Gastroesophageal sphincter (tissue), 4 donors: ENCODE results near the gene NGLY1. TPM values are rescaled to one million over a fixed set of nuclear protein-coding genes. Genes with fewer than 3 reads are reported as not detected.

Source experiments
- ATAC-seq: fragments of 150-250 bp; one replicate; pipeline ENCODE4 v1.9.1; 2016; ENCODE audit warnings: mild to moderate bottlenecking, moderate library complexity
- H3K27ac ChIP-seq, 4 donors: fragments of 200-600 bp; sonication (generic) in 3 of 4; 1 replicate in 3 of 4; 2 replicates in 1 of 4; pipeline ENCODE4 v1.5.1; 2016 to 2019
- H3K27me3 ChIP-seq: fragments of 200-600 bp; sonication (generic); one replicate; pipeline ENCODE4 v1.5.1; 2019
- H3K36me3 ChIP-seq, 2 donors: fragments of 200-600 bp; sonication (generic); one replicate each; pipeline ENCODE4 v1.5.1; 2019; ENCODE audit warnings: control low read depth in 1 of 2
- H3K4me1 ChIP-seq, 3 donors: fragments of 200-600 bp; sonication (generic); 1 replicate in 2 of 3; 2 replicates in 1 of 3; pipeline ENCODE4 v1.5.1; 2016 to 2019; ENCODE audit warnings: control low read depth in 2 of 3
- H3K4me3 ChIP-seq, 2 donors: fragments of 200-600 bp; sonication (generic); one replicate each; pipeline ENCODE4 v1.5.1; 2019; ENCODE audit warnings: mild to moderate bottlenecking in 1 of 2, moderate library complexity in 1 of 2
- H3K9me3 ChIP-seq, 3 donors: fragments of 200-600 bp; sonication (generic); one replicate each; pipeline ENCODE4 v1.5.1; 2017 to 2019; ENCODE audit warnings: control low read depth in 2 of 3
- EP300 ChIP-seq: sonication (generic); formaldehyde crosslinking; IDR thresholded peaks from one replicate; pipeline ENCODE4 v1.6.1; 2017; ENCODE audit warnings: antibody characterized with exemption, mild to moderate bottlenecking
- POLR2A ChIP-seq, 2 donors: fragments of 450-650 bp; IDR thresholded peaks; one replicate each; pipeline ENCODE4 v1.6.1; 2017; ENCODE audit warnings: antibody characterized with exemption in 2 of 2, mild to moderate bottlenecking in 2 of 2, moderate library complexity in 1 of 2
- POLR2AphosphoS5 ChIP-seq: sonication (generic); formaldehyde crosslinking; IDR thresholded peaks from one replicate; pipeline ENCODE4 v1.6.1; 2017; ENCODE audit warnings: antibody characterized with exemption
- WGBS, 2 donors: methylation state at CpG; one replicate each; pipeline ENCODE4 v1.1.5; 2018; ENCODE audit warnings: low coverage in 1 of 2; 5-methylcytosine and 5-hydroxymethylcytosine counted together
- total RNA-seq, 4 donors: library from RNA; depleted of rRNA; stranded (reverse); fragments of >200 nt; gene quantifications; one replicate each; pipeline ENCODE4 v1.1.0, GENCODE V29; 2016
- TF ChIP-seq, protein P1 (sequence below), 4 experiments: fragments of 200-600 bp in 2 of 4; fragments of 450-650 bp in 2 of 4; sonication (generic) in 1 of 4; IDR thresholded peaks; one replicate each; pipeline ENCODE4 v1.5.1; 2017 to 2019; ENCODE audit warnings: antibody characterized with exemption in 4 of 4, mild to moderate bottlenecking in 2 of 4, moderate library complexity in 2 of 4

Gene NGLY1
- total RNA-seq, 4 donors from 2014 or later = 20.8 to 28.2 (median 25.4) TPM

DNA sequence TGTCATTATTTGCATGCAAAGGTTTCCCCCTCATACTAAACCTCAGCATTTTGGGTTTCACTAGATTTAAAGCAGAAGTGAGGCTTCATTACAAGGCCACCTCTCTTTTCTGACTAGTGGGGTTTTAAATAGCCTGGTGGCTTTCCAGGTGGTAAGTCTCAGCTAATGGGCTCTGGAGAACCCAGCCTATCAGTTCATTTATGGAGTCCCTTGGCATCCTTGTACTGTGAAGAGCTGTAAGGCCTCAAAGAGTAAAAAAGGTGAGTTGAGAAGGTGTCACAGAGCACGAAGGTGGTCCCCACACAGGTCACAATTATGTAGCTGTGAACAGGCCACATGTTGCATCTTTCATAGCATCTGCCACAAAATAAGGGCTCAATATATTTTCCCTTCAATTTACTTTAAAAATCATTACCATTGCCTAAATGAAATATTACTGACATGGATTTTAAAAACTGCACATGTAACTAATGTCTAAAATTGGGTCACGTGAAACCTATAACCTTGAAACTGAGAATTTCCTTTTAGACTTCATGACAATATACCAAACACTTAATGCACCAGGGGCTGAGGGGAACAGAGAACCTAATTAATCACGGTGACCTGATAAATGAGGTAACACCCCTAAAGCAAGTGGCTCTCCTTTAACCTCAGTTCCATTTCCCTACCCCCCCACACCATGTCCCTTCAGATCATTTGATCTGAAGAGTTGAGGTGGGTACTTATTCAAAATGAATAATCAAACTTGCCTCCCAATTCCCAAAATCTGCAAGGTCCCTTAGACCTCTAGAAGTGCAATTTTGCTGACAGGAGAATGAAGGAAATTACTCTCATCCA is 1.3 kb downstream of the NGLY1 start:
- Histone ChIP-seq H3K27me3 (no peaks in the 10 kb centered on the region), H3K9me3 (no peaks in the 10 kb centered on the region), H3K36me3 (peaks cover 0 to 16% of the 10 kb centered on the region in 2 donors), H3K4me1 (peaks cover 0 to 32% (median 11%) of the 10 kb centered on the region in 3 donors), H3K4me3 (peak overlapping the region; percentile 92 to 93), H3K27ac (peak overlapping the region in 2 of 4 donors; percentile 93 to 95)
- TF ChIP-seq, protein P1, sequence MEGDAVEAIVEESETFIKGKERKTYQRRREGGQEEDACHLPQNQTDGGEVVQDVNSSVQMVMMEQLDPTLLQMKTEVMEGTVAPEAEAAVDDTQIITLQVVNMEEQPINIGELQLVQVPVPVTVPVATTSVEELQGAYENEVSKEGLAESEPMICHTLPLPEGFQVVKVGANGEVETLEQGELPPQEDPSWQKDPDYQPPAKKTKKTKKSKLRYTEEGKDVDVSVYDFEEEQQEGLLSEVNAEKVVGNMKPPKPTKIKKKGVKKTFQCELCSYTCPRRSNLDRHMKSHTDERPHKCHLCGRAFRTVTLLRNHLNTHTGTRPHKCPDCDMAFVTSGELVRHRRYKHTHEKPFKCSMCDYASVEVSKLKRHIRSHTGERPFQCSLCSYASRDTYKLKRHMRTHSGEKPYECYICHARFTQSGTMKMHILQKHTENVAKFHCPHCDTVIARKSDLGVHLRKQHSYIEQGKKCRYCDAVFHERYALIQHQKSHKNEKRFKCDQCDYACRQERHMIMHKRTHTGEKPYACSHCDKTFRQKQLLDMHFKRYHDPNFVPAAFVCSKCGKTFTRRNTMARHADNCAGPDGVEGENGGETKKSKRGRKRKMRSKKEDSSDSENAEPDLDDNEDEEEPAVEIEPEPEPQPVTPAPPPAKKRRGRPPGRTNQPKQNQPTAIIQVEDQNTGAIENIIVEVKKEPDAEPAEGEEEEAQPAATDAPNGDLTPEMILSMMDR (IDR thresholded peaks at IDR 0.05) = no peak
- TF ChIP-seq POLR2AphosphoS5 (no peak), EP300 (no peak), POLR2A (IDR thresholded peaks at IDR 0.05) (no peak)
- ATAC-seq = no peak
- 59 to 77% methylated on average over 3 of the region's 3 CpGs for WGBS, 2 donors

DNA sequence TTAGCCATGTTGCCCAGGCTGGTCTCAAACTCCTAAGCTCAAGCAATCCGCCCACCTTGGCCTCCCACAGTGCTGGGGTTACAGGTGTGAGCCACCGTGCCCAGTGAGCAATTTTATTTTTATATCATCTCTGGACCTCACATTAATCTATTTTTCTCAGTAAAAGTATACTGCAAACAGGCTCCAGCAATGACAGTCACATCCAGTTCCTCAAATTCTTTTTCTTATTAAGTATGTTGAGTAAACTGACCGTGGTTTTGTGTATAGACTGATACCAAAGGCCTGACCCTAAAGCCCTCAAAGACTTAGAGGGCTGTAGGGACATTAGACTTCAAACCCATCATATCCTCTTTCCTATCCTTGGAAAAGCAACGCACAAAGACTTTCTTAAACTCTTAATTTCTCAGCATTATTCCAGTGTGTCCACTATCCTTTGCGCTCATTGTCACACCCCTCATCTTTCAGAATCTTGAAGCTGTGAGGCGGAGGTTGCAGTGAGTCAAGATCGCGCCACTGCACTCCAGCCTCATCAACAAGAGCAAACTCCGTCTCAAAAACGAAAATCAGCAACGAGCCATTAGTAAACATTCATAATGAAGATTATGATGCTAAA is 2.0 kb downstream of the NGLY1 start:
- WGBS, 2 donors = 92 to 100% methylated on average over 4 to 7 of the region's 11 CpGs
- Histone ChIP-seq H3K4me1 (peaks cover 0 to 32% (median 11%) of the 10 kb centered on the region in 3 donors), H3K9me3 (no peaks in the 10 kb centered on the region), H3K36me3 (peaks cover 0 to 23% of the 10 kb centered on the region in 2 donors), H3K4me3 (no peak overlapping the region), H3K27me3 (no peaks in the 10 kb centered on the region), H3K27ac (no peak overlapping the region)
- TF ChIP-seq, protein P1 (IDR thresholded peaks at IDR 0.05) = no peak
- TF ChIP-seq POLR2AphosphoS5 = no peak
- no peak for TF ChIP-seq POLR2A (IDR thresholded peaks at IDR 0.05)
- TF ChIP-seq EP300 = no peak
- ATAC-seq = no peak

DNA sequence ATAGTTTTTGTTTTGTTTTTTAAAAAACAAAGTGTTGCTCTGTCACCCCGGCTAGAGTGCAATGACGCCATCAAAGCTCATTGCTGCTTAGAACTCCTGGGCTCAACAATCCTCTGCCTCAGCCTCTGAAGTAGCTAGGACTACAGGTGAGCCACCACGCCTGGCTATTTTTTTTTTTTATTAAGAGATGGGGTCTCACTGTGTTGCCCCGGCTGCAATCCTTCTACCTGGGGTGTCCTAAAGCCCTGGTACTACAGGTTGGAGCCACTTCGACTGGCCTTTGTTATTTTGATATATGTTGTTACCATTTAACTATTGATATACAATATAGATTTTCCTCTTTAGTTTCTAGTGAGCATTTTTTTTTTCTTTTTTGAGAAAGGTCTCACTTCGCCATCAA is 2.6 kb downstream of the NGLY1 start:
- WGBS, 2 donors = 93 to 95% methylated on average over 4 to 6 of the region's 6 CpGs

DNA sequence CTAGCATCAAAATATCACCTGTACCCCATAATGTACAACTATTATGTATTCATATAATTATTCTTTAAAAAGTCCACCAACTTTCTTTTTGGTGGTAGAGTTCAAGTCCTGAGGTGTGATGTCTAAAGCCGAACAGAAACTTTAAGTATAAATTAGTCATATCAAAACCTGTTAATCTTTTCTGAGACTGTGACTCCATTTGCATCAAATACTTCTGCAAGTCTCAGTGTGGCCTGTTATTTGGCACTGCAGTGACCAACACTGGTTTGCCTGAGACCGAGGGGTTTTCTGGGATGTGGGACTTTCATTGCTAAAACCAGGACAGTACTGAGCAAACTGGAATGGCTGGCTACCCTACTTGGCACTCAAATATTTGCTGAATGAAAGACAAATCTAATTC is 7.3 kb downstream of the NGLY1 start:
- no peak overlapping the region for H3K27ac ChIP-seq
- TF ChIP-seq EP300 (no peak), POLR2AphosphoS5 (no peak), POLR2A (IDR thresholded peaks at IDR 0.05) (no peak)

More for the DNA sequence above, 2.6 kb downstream of the NGLY1 start:
- H3K27ac ChIP-seq = no peak overlapping the region
- no peak overlapping the region for H3K4me3 ChIP-seq
- TF ChIP-seq POLR2A (IDR thresholded peaks at IDR 0.05) (no peak), POLR2AphosphoS5 (no peak), EP300 (no peak)
- TF ChIP-seq, protein P1 (IDR thresholded peaks at IDR 0.05) = no peak
- no peaks in the 10 kb centered on the region for H3K9me3 ChIP-seq
- peaks cover 0 to 32% (median 11%) of the 10 kb centered on the region in 3 donors for H3K4me1 ChIP-seq
- no peaks in the 10 kb centered on the region for H3K27me3 ChIP-seq
- H3K36me3 ChIP-seq = peaks cover 0 to 29% of the 10 kb centered on the region in 2 donors
- ATAC-seq = no peak

DNA sequence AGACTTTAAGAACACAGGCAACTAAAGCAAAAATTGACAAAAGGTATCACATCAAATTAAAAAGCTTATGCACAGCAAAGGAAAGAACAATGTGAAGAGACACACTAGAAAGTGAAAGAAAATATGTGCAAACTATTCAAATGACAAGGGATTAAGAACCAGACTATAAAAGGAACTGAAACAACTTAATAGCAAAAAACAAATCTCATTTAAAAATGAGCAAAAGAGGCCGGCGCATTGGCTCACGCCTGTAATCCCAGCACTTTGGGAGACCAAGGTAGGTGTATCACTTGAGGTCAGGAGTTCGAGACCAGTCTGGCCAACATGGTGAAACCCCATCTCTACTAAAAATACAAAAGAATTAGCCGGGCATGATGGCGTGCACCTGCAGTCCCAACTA is 14.4 kb downstream of the NGLY1 start:
- WGBS, 2 donors = 92 to 100% methylated on average over 3 to 6 of the region's 6 CpGs
- Histone ChIP-seq H3K27ac (no peak overlapping the region), H3K9me3 (no peaks in the 10 kb centered on the region), H3K36me3 (peaks cover 0 to 32% of the 10 kb centered on the region in 2 donors), H3K27me3 (no peaks in the 10 kb centered on the region), H3K4me1 (no peaks in the 10 kb centered on the region), H3K4me3 (no peak overlapping the region)
- no peak for ATAC-seq
- no peak for TF ChIP-seq POLR2AphosphoS5
- TF ChIP-seq EP300 = no peak
- no peak for TF ChIP-seq POLR2A (IDR thresholded peaks at IDR 0.05)
- TF ChIP-seq, protein P1 (IDR thresholded peaks at IDR 0.05) = no peak

More for the DNA sequence above, 7.3 kb downstream of the NGLY1 start:
- Histone ChIP-seq H3K36me3 (peaks cover 0 to 50% of the 10 kb centered on the region in 2 donors), H3K4me3 (no peak overlapping the region), H3K27me3 (no peaks in the 10 kb centered on the region), H3K9me3 (no peaks in the 10 kb centered on the region), H3K4me1 (peaks cover 0 to 7% (median 0%) of the 10 kb centered on the region in 3 donors)
- no peak for ATAC-seq
- WGBS, 2 donors = 100% methylated on average over 1 to 2 of the region's 2 CpGs
